Keratinocyte (primary cell): Measurements from ENCODE around the gene ZNF841. TPM values are rescaled to one million over a fixed set of nuclear protein-coding genes. Genes with fewer than 3 reads are reported as not detected.

Experiments
- DNase-seq: peaks from one replicate; pipeline ENCODE4 v3.0.0-alpha.2; 2011; ENCODE audit warnings: low read depth, missing footprints, low spot score
- FAIRE-seq: peaks from 2 replicates; lab custom pipeline; 2011; peaks lifted over from hg19 to GRCh38; lab: Jason Lieb, UNC
- H2AFZ ChIP-seq: 2 replicates; pipeline ENCODE4 v1.6.0; 2012; ENCODE audit warnings: low read length, control low read depth, inconsistent platforms; ENCODE audit not compliant: control insufficient read depth
- H3K27ac ChIP-seq: 2 replicates; pipeline ENCODE4 v1.5.1; 2011; ENCODE audit warnings: low read length; ENCODE audit not compliant: control insufficient read depth, insufficient read depth
- H3K27me3 ChIP-seq: 3 replicates; pipeline ENCODE4 v1.6.0; 2011; ENCODE audit warnings: low read length; ENCODE audit not compliant: control insufficient read depth, insufficient read depth; ENCODE audit errors: extremely low read depth
- H3K36me3 ChIP-seq, 2 experiments: 2 replicates in 1 of 2; 3 replicates in 1 of 2; pipeline ENCODE4 v1.5.1; 2011; ENCODE audit warnings: low read length in 2 of 2, mild to moderate bottlenecking in 1 of 2; ENCODE audit not compliant: control insufficient read depth in 2 of 2, insufficient read depth in 2 of 2; ENCODE audit errors: extremely low read depth in 1 of 2
- H3K4me1 ChIP-seq: 3 replicates; pipeline ENCODE4 v1.5.1; 2011; ENCODE audit warnings: low read length; ENCODE audit not compliant: control insufficient read depth, insufficient read depth; ENCODE audit errors: extremely low read depth
- H3K4me2 ChIP-seq: 3 replicates; pipeline ENCODE4 v1.6.0; 2011; ENCODE audit warnings: low read depth, low read length; ENCODE audit not compliant: control insufficient read depth, insufficient read depth; ENCODE audit errors: extremely low read depth
- H3K4me3 ChIP-seq, 3 experiments: fragments of 200-600 bp in 1 of 3; sonication (generic) in 1 of 3; 2 replicates in 2 of 3; 3 replicates in 1 of 3; pipeline ENCODE4 v1.5.1; 2011 to 2016; ENCODE audit warnings: low read length in 3 of 3, mild to moderate bottlenecking in 3 of 3, control low read depth in 2 of 3, inconsistent platforms in 1 of 3, low read depth in 1 of 3, mixed read lengths in 1 of 3, mixed run types in 1 of 3, moderate library complexity in 1 of 3; ENCODE audit not compliant: control insufficient read depth in 2 of 3, insufficient read depth in 2 of 3; ENCODE audit errors: extremely low read depth in 1 of 3
- H3K79me2 ChIP-seq: 2 replicates; pipeline ENCODE4 v1.6.0; 2012; ENCODE audit warnings: low read length; ENCODE audit not compliant: control insufficient read depth, insufficient read depth
- H3K9ac ChIP-seq: 3 replicates; pipeline ENCODE4 v1.6.0; 2011; ENCODE audit warnings: low read length; ENCODE audit not compliant: control insufficient read depth, insufficient read depth; ENCODE audit errors: extremely low read depth
- H3K9me1 ChIP-seq: 3 replicates; pipeline ENCODE4 v1.6.0; 2011; ENCODE audit warnings: low read length; ENCODE audit not compliant: control insufficient read depth, insufficient read depth; ENCODE audit errors: extremely low read depth
- H3K9me3 ChIP-seq: 2 replicates; pipeline ENCODE4 v1.5.1; 2012; ENCODE audit warnings: low read depth, low read length; ENCODE audit not compliant: control insufficient read depth
- H4K20me1 ChIP-seq: 3 replicates; pipeline ENCODE4 v1.6.0; 2011; ENCODE audit warnings: low read length; ENCODE audit not compliant: control insufficient read depth, insufficient read depth; ENCODE audit errors: extremely low read depth
- EZH2 ChIP-seq: IDR thresholded peaks from one replicate; pipeline ENCODE4 v1.6.1; 2012; ENCODE audit warnings: inconsistent platforms, mild to moderate bottlenecking, low read length, moderate library complexity
- dilution Hi-C: fragments of 300-500 bp; cut with MboI; formaldehyde crosslinking; loops from one replicate; pipeline ENCODE4 v1.7.0; 2020; ENCODE audit warnings: low sequenced_read_pairs; ENCODE audit not compliant: extremely low pct_ligation_motif_present
- polyA plus RNA-seq, 5 experiments: library from polyadenylated mRNA; depleted of rRNA in 3 of 5; stranded (reverse) in 3 of 5; stranded (forward) in 1 of 5; unstranded in 1 of 5; fragments of >200 nt; gene quantifications; 1 replicate in 1 of 5; 2 replicates in 3 of 5; 3 replicates in 1 of 5; pipeline versions ENCODE4 v1.2.1 to v1.2.3, GENCODE V29; 2011 to 2012; ENCODE audit warnings: missing spikeins in 2 of 5, low read depth in 1 of 5, low replicate concordance in 1 of 5
- TF ChIP-seq, protein P1 (sequence below), 3 experiments: IDR thresholded peaks in 1 of 3; conservative IDR thresholded peaks in 1 of 3; optimal IDR thresholded peaks in 1 of 3; 2 replicates in 2 of 3; 3 replicates in 1 of 3; pipeline versions ENCODE3 to v1.5.1; 2011; ENCODE audit warnings: low read length in 3 of 3, mild to moderate bottlenecking in 3 of 3, moderate library complexity in 2 of 3, control low read depth in 1 of 3, inconsistent platforms in 1 of 3; ENCODE audit not compliant: insufficient read depth in 2 of 3; ENCODE audit errors: extremely low read depth in 1 of 3

ZNF841 gene
- polyA plus RNA-seq, 1 donor (not counting 4 experiments of a cell fraction or from before 2014, with no cell fraction given) = 14.6 TPM

DNA sequence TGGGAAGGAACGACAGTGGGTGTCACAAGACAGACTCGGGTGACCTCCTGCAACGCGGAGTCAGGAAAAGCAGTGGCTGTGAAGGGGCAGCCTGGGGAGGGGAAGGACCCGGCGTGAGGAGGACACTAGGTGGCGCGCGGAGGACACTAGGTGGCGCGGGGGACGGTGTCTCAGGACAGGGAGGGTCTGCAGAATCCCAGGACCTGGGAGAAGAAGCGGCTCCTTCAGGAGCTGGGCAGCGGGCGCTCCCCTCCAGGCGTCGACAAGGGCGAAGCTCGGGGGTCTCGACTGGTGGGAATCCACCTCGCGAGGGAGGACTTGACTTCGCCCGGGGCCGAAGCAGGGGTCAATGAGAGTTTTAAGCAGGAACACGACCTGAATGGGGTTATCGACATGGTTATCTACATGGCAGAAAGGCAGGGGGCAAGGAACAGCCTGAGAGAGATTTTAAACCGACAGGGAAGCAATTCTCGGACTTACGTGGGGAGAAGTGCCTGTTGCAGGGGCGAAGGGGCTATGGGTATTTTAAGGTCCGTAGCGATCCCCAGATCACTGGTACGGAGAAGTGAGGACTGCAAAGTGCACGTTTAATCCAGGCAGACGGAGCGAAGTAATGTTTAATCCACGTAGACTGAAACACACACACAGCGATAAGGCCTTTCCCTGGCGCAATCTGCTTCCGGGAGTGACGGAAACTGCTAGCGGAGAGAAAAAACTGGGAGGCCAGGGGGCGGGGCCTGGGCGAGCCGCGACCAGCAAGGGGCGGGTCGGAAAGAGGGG is 43.9 kb upstream of the ZNF841 start, which contains the start of gene ZNF616:
Gene ZNF616, minus strand, starts transcription at position 687 of the 780 bp plus-strand sequence. CDS start 9,426 bp downstream, outside the sequence.
- peak within 1 kb of the TSS; percentile 72 to 94 (median 91) for H3K4me3 ChIP-seq
- dilution Hi-C loops = no loop called here
- peak within 1 kb of the TSS; percentile 97 for H2AFZ ChIP-seq

DNA sequence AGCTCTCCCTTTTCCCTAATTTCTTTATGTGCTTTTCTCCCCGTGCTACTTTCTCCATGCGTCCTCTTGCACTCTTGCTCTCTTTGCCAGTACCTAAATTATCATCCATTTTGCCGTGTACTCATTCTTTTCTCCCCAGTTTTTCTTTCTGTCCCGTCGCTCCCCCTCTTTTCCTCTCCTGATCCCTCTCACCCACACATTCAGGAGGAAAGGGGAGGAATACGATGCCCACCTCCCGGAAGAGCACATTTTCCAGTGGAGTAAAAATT is 43.4 kb upstream of the ZNF841 start:
- Histone ChIP-seq H3K9ac (peak overlapping the region; percentile 85), H3K79me2 (peaks cover 42% of the 10 kb centered on the region), H4K20me1 (no peaks in the 10 kb centered on the region), H2AFZ (peak overlapping the region; percentile 97), H3K4me1 (peaks cover 22% of the 10 kb centered on the region), H3K4me3 (peak overlapping the region; percentile 72 to 94 (median 91)), H3K27ac (peak overlapping the region; percentile 87), H3K4me2 (peak overlapping the region; percentile 86), H3K9me1 (no peaks in the 10 kb centered on the region), H3K27me3 (no peaks in the 10 kb centered on the region), H3K36me3 (peaks cover 0 to 2% of the 10 kb centered on the region in 2 experiments), H3K9me3 (peaks cover 11% of the 10 kb centered on the region)
- FAIRE-seq (no peak), DNase-seq (no peak)
- no peak for TF ChIP-seq EZH2
- TF ChIP-seq, protein P1, sequence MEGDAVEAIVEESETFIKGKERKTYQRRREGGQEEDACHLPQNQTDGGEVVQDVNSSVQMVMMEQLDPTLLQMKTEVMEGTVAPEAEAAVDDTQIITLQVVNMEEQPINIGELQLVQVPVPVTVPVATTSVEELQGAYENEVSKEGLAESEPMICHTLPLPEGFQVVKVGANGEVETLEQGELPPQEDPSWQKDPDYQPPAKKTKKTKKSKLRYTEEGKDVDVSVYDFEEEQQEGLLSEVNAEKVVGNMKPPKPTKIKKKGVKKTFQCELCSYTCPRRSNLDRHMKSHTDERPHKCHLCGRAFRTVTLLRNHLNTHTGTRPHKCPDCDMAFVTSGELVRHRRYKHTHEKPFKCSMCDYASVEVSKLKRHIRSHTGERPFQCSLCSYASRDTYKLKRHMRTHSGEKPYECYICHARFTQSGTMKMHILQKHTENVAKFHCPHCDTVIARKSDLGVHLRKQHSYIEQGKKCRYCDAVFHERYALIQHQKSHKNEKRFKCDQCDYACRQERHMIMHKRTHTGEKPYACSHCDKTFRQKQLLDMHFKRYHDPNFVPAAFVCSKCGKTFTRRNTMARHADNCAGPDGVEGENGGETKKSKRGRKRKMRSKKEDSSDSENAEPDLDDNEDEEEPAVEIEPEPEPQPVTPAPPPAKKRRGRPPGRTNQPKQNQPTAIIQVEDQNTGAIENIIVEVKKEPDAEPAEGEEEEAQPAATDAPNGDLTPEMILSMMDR (optimal IDR thresholded peaks at IDR 0.05 in 1 of 3, IDR thresholded peaks at IDR 0.05 in 1 of 3, conservative IDR thresholded peaks at IDR 0.05 in 1 of 3; ENCODE audit: extremely low read depth in 1 of 3, insufficient read depth in 2 of 3, low read length in 3 of 3) = no peak
- dilution Hi-C loops = no loop called here

More for the DNA sequence above, 43.9 kb upstream of the ZNF841 start, which contains the start of gene ZNF616:
- FAIRE-seq (peak; percentile 79), DNase-seq (peak; percentile 49)
- Histone ChIP-seq H3K36me3 (peaks cover 0 to 2% of the 10 kb centered on the region in 2 experiments), H3K79me2 (peaks cover 39% of the 10 kb centered on the region), H3K4me1 (peaks cover 22% of the 10 kb centered on the region), H3K27ac (peak within 1 kb of the TSS; percentile 87), H3K9me3 (peaks cover 11% of the 10 kb centered on the region), H3K9me1 (no peaks in the 10 kb centered on the region), H3K9ac (peak within 1 kb of the TSS; percentile 85), H3K27me3 (no peaks in the 10 kb centered on the region), H4K20me1 (no peaks in the 10 kb centered on the region), H3K4me2 (peak within 1 kb of the TSS; percentile 86)
- no peak for TF ChIP-seq EZH2
- TF ChIP-seq, protein P1 (optimal IDR thresholded peaks at IDR 0.05 in 1 of 3, IDR thresholded peaks at IDR 0.05 in 1 of 3, conservative IDR thresholded peaks at IDR 0.05 in 1 of 3; ENCODE audit: extremely low read depth in 1 of 3, insufficient read depth in 2 of 3, low read length in 3 of 3) = peak; percentile 55 to 81 (median 63)
